Stimulated activated CD4-positive, alpha-beta T cell treated with anti-CD3 and anti-CD28 coated beads, TNF-alpha, amount 100 ng/mL, for 4 hours (primary cell): Measurements from ENCODE around the gene RBCK1.
A peak's percentile ranks its signal among the peaks of the same experiment; 100 is the strongest.

Experiments
- DNase-seq, 3 experiments: peaks; one replicate each; pipeline ENCODE4 v3.0.0-alpha.2; 2020; ENCODE audit warnings: low read depth in 3 of 3

Gene RBCK1

GRCh38 chr20:399182-399707, 8.9 kb upstream of the RBCK1 start:
- no peak for DNase-seq

GRCh38 chr20:400128-400453, 8.0 kb upstream of the RBCK1 start:
- no peak for DNase-seq

DNA sequence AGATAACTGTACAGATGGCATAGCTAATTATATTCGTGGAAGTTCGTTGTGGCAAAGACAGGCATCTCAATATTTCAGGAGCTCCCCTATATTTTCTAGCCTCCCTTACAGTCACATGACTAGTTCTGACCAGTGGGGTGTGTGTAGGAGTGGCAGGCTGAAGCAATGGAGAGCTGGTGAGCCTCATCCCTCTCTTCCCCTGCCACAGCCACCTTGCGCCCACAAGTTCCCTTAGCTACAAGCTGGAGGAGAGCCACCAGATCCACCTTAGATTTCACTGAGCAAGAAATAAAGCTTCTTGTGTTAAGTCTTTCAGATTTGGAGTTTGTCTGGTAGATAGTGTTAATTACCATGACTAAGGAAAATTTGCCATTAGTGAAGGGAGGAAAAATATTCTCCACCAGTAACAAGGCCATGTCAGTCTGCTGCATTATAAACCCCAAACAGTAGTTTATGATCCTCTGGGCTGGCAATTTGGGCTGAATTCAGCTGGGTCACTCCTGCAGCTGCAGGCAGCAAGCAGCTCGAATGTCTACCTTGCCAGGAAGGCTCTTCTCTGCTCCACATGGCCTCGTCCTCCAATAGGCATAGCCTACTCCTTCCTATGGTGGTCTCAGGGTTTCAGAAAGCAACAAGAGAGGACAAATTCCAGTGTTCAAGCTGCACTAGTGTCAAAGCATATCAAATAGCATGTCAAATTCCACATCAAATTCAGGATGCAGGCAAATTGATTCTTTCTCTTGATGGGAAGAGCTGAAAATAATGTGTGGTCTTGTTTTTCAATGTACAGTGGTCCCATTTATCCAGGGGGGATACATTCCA, 7.4 kb upstream of the RBCK1 start:
- no peak for DNase-seq

DNA sequence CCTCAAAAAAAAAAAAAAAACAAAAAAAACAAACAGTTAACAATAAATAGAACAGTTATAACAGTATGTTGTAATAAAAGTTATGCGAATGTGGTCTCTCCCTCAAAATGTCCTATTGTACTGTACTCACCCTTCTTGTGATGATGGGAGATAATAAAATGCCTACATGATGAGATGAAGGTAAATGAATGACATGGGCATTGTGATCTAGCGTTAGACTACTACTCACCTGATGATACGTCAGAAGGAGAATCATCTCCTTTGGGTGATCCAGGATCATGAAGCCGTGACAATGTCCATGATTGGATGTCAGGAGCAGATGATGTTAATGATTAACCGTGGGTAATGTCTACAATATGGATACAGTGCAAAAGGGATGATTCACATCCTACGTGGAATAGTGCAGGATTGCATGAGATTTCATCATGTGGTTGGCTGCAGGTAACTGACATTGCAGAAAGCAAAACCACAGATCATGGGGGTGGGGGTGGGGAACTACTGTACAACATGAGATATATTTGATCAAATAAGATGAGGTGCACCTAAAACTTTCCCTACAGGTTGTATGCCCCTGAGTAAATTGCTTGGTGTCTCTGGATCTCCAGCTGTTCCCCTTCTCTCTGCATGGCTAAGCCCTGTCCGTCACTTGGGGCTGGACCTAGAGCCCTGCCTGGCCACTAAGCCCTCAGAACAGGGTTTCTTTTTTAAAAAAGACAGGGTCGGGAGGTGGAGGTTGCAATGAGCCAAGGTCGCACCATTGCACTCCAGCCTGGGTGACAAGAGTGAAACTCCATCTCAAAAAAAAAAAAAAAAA, 6.2 kb upstream of the RBCK1 start:
- no peak for DNase-seq

GRCh38 chr20:402496-402885, 5.6 kb upstream of the RBCK1 start:
- no peak for DNase-seq

- no peak for DNase-seq
Observed at GRCh38 chr20:402898-403581, 5.1 kb upstream of the RBCK1 start.

DNA sequence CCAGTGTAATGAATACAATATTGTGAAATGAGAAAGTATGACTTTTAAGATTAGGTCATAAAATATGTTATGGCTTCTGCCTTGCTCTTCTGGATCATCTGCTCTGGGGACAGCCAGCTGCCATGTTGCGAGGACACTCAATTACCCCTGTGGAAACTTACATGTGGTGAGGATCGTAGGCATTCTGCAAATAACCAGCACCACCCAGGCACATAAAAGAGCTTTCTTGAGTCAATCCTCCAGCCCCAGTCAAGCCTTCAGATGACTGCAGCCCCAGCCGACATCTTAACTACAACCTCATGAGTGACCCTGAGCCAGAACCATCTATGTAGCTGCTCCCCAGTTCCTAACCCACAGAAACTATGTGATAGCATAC, 4.5 kb upstream of the RBCK1 start:
- DNase-seq, result no peak

DNA sequence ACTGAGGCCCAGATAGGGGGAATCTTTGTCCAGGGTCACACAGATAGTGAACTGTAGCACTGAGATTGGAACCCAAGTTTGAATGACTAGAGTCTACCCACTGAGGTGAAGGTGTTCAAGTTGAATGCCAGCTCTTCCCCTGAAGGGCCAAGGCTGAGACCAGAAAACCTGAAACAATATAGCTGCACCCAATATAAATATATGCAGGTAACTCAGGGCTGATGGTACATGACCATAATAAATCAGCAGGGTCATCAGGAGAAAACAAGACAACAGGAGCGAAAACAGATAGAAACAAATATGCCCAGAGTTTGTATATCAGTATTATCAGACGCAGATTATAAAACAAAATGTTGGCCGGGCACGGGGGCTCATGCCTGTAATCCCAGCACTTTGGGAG, 4.0 kb upstream of the RBCK1 start:
- DNase-seq, result no peak

DNA sequence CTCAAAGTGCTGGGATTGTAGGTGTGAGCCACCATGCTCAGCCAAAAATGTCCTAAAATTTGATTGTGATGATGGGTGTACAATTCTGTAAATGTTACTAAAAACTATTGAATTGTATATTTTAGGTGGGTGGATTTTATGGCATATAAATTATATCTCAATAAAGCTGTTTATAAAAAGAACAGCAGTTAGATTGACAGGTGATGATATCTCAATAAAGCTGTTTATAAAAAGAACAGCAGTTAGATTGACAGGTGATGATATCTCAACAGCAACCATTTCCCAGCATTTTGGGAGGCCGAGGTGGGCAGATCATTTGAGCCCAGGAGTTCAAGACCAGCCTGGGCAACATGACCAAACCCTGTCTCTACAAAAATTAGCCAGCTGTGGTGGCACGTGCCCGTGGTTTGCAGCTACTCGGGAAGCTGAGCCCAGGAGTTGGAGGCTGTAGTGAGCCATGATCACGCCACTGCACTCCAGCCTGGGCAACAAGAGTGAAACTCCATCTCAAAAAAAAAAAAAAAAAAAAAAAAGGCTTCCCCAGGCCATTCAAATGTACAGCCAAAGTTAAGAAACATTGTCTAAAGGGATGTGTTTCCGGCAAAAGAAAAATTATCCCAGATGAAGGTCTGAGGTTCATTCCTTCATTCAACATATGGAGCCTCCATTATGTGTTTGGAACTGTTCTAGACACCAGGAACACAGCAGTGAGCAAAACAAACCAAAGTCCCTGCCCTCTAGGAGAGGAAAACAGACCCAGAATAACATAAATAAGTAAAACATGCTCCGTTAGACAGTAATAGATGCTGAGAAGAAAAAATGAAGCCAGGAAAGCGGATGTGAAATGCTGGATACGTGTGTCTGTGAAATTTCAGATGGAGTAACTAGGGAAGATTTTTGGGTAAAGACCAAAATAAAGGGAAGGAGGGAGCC, 1.6 kb upstream of the RBCK1 start:
- DNase-seq, result no peak

DNA sequence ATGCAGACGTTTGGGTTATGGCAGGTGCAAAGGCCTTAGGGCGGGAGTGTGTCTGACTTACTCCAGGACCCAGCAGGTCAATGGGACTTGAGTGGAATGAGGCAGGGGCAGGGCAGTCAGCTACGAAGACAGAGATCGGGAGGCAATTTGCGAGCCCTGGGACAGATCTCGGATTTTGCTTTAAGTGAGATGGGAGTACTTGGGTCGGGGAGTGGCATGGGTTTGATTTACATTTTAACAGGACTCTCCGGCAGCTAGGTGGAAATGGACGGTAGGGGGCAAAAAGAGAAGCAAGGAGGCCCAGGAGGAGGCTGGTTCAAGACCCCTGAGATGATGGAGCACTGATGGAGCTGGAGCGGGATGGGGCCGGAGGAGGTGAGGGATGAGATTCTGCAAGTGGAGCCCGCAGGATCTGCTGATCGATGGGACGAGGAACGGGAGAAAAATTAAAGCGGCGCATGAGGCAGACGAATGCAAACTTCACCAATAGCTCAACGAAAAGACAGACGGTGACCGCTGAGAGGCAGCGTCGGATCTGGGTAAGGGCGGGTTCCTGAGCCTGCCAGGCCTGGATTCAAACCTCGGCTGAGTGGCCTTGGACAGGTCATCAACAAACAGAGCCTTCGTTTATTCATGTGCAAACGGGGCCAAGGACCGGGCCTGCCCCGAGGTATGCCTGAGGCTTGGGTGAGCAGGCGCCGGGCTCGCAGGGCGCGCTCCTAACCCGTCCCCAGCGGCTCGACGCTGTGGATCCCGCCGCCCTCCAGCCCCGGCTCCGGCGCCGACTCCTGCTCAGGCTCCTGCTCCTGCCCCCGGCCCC, 756 bp upstream of the RBCK1 start:
- DNase-seq, result peak in 1 of 3 experiments; percentile 36

GRCh38 chr20:408843-409696, 971 bp downstream of the RBCK1 start:
- DNase-seq, result no peak

- DNase-seq, result no peak
Observed at GRCh38 chr20:409697-410559, 1.8 kb downstream of the RBCK1 start.

- DNase-seq, result no peak
Observed at GRCh38 chr20:412081-412480, 4.0 kb downstream of the RBCK1 start.

DNA sequence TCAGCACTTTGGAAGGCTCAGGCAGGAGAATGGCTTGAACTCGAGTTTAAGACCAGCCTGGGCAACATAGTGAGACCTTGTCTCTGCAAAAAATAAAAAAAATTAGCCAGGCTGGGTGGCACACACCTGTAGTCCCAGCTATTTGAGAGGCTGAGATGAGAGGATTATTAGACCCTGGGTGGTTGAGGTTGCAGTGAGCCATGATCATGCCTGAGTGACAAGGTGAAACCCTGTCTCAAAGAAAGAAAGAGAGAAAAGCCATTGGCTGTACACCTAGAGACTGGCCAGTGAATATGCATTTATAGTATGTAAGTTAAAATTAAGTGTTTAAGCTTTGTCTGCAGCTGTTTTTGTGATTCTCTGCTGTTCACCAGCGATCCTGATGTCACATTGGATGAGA, 6.1 kb downstream of the RBCK1 start:
- DNase-seq, result no peak

DNA sequence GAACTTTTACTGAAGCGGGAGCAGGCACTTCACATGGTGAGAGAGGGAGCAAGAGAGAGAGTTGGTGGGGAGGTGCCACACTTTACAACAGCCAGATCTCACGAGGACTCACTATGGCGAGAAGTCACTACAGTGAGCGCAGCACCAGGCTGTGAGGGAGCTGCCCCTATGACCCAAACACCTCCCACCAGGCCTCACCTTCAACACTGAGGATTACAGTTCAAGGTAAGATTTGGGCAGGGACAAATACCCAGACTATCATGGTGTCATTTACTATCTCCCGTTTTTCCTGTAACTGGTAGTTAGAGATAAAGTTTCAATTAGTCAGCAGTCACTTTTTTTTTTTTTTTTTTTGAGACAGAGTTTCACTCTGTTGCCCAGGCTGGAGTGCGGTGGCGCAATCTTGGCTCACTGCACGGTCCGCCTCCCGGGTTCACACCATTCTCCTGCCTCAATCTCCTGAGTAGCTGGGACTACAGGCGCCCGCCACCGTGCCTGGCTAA, 7.8 kb downstream of the RBCK1 start:
- no peak for DNase-seq

GRCh38 chr20:416950-417800, 9.1 kb downstream of the RBCK1 start:
- DNase-seq, result no peak

DNA sequence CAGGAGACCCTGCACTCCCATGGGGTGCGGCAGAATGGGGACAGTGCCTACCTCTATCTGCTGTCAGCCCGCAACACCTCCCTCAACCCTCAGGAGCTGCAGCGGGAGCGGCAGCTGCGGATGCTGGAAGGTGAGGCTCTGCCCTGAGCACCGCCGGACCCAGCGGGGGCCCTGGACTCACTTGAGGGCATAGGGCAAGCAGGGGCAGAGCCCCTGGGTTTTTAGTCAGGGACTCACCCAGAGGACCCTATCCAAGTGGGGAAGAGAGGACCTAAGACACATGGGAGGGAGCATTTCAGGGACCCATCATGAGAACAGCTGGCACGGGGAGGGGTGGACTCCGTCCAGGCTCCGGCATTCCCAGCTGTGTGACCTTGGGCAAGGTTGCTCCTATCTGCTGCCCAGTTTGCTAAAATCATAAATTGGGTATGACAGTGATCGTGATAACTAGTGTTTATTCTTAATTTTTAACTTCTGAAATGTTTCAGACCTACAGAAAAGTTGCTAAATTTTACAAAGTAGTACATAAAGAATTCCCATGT, 9.8 kb downstream of the RBCK1 start:
- no peak for DNase-seq
